ENCODE data around the gene PCK1. TPM values are rescaled to one million over a fixed set of nuclear protein-coding genes. Genes with fewer than 3 reads are reported as not detected.
A peak's percentile ranks its signal among the peaks of the same experiment; 100 is the strongest.

The PCK1 gene
- total and polyA plus RNA-seq, 2 of the 13 experiments (the other 11 are each of a cell fraction or from before 2014, with no cell fraction given), result 6.5 to 12.6 TPM

DNA sequence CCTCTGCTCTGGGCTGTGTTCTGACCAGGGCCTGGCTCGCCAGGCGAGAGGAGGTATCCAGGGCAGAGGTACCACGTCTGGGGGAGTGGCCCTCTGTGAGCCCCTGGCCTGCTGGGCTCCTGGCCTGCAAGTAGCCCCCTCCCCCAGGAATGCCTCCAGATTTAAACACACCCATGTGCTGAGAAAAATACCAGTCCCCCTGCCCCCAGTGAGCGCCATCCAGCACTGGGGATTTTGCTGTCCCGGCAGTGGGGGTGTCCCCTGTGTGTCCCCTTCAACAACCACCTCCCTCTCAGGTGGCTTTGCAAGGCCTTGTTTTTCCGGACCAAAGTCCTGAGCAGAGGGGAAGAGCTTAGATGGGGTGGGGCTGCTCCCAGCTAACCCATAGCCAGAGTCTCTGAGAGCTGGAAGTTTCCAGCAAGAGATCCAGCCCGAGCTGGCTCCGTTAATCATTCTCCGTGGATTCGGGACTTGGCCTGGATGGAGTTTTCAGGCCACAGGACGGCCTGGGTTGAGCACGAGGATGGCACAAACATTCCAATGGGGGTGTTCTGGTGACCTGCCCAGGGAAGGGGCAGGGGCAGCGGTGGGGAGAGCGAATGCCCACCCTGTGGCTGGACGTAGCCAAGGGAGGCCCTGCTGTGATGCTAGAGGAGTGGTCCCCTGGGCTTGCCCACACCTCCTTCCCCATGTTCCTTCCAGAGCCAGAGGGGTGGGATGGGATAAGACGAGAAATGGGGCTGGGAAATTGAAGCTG, 29.0 kb downstream of the PCK1 start (continued):
- TF ChIP-seq HNRNPH1 (optimal IDR thresholded peaks at IDR 0.05; ENCODE audit: low read depth, low read length) (no peak), SNAPC2 (CRISPR knock-in tag; IDR thresholded peaks at IDR 0.05) (peak; percentile 96), ZBTB10 (CRISPR knock-in tag; IDR thresholded peaks at IDR 0.05; ENCODE audit: borderline replicate concordance) (no peak), ZFP36L2 (CRISPR knock-in tag; IDR thresholded peaks at IDR 0.05) (peak; percentile 64; the same call in 1 of the 2 replicates), NR0B2 (CRISPR knock-in tag; IDR thresholded peaks at IDR 0.05) (no peak), CENPT (CRISPR knock-in tag; IDR thresholded peaks at IDR 0.05; ENCODE audit: low read depth) (no peak), ZFP1 (CRISPR knock-in tag; IDR thresholded peaks at IDR 0.05) (no peak; the same call in 1 of the 2 replicates), BCLAF1 (IDR thresholded peaks at IDR 0.05) (no peak), ZNF20 (CRISPR knock-in tag; IDR thresholded peaks at IDR 0.05) (no peak), ONECUT2 (CRISPR knock-in tag; IDR thresholded peaks at IDR 0.05) (no peak), RAD51 (IDR thresholded peaks at IDR 0.05; ENCODE audit: borderline replicate concordance) (no peak), BRF2 (CRISPR knock-in tag; IDR thresholded peaks at IDR 0.05) (peak; percentile 72; the same call in 1 of the 2 replicates), NCOR1 (IDR thresholded peaks at IDR 0.05; ENCODE audit: borderline replicate concordance, low read length) (peak; percentile 81; the same call in 1 of the 2 replicates), KLF6 (CRISPR knock-in tag; IDR thresholded peaks at IDR 0.05) (no peak; the same call in 1 of the 2 replicates), ZNF441 (CRISPR knock-in tag; IDR thresholded peaks at IDR 0.05; ENCODE audit: borderline replicate concordance) (peak; percentile 85; the same call in 1 of the 2 replicates), ZFY (CRISPR knock-in tag; IDR thresholded peaks at IDR 0.05) (peak; percentile 85)
- TF ChIP-seq, protein P1, sequence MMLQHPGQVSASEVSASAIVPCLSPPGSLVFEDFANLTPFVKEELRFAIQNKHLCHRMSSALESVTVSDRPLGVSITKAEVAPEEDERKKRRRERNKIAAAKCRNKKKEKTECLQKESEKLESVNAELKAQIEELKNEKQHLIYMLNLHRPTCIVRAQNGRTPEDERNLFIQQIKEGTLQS (CRISPR knock-in tag; IDR thresholded peaks at IDR 0.05), result no peak
- TF ChIP-seq, protein P2, sequence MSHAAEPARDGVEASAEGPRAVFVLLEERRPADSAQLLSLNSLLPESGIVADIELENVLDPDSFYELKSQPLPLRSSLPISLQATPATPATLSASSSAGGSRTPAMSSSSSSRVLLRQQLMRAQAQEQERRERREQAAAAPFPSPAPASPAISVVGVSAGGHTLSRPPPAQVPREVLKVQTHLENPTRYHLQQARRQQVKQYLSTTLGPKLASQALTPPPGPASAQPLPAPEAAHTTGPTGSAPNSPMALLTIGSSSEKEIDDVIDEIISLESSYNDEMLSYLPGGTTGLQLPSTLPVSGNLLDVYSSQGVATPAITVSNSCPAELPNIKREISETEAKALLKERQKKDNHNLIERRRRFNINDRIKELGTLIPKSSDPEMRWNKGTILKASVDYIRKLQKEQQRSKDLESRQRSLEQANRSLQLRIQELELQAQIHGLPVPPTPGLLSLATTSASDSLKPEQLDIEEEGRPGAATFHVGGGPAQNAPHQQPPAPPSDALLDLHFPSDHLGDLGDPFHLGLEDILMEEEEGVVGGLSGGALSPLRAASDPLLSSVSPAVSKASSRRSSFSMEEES (CRISPR knock-in tag; IDR thresholded peaks at IDR 0.05), result peak; percentile 59; the same call in 1 of the 2 replicates
- TF ChIP-seq, protein P3, sequence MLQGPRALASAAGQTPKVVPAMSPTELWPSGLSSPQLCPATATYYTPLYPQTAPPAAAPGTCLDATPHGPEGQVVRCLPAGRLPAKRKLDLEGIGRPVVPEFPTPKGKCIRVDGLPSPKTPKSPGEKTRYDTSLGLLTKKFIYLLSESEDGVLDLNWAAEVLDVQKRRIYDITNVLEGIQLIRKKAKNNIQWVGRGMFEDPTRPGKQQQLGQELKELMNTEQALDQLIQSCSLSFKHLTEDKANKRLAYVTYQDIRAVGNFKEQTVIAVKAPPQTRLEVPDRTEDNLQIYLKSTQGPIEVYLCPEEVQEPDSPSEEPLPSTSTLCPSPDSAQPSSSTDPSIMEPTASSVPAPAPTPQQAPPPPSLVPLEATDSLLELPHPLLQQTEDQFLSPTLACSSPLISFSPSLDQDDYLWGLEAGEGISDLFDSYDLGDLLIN (CRISPR knock-in tag; IDR thresholded peaks at IDR 0.05; ENCODE audit: borderline replicate concordance), result no peak
